Measurements from ENCODE around the gene TMEM229A.

DNA sequence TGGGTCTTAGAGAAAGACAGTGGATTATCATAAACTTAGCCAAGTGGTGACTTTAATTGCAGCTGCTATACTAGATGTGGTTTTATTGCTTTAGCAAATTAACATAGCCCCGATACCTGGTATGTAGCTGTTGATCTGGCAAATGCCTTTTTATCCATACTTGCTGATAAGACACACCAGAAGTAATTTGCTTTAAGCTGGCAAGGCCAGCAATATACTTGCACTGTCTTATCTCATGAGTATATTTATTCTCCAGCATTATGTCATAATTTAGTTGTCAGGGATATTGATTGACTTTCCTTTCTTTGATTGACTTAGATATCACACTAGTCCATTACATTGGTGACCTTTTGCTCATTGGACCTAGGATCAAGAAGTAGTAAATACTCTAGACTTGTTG is 12.8 kb downstream of the TMEM229A start:
- TF ChIP-seq, protein P1, sequence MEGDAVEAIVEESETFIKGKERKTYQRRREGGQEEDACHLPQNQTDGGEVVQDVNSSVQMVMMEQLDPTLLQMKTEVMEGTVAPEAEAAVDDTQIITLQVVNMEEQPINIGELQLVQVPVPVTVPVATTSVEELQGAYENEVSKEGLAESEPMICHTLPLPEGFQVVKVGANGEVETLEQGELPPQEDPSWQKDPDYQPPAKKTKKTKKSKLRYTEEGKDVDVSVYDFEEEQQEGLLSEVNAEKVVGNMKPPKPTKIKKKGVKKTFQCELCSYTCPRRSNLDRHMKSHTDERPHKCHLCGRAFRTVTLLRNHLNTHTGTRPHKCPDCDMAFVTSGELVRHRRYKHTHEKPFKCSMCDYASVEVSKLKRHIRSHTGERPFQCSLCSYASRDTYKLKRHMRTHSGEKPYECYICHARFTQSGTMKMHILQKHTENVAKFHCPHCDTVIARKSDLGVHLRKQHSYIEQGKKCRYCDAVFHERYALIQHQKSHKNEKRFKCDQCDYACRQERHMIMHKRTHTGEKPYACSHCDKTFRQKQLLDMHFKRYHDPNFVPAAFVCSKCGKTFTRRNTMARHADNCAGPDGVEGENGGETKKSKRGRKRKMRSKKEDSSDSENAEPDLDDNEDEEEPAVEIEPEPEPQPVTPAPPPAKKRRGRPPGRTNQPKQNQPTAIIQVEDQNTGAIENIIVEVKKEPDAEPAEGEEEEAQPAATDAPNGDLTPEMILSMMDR (IDR thresholded peaks at IDR 0.05) = no peak
- TF ChIP-seq POLR2A (IDR thresholded peaks at IDR 0.05) = no peak
